ENCODE results near the gene TMEM245. TPM values are rescaled to one million over a fixed set of nuclear protein-coding genes. Genes with fewer than 3 reads are reported as not detected.

TMEM245 gene
- total and polyA plus RNA-seq, 2 of the 13 experiments (the other 11 are each of a cell fraction or from before 2014, with no cell fraction given): 53.5 to 55.4 TPM

- Histone ChIP-seq H3K9me3 (ENCODE audit: low read length) (no peaks in the 10 kb centered on the region), H3K4me2 (ENCODE audit: low read depth, low read length) (no peak overlapping the region), H4K20me1 (ENCODE audit: insufficient read depth, low read length) (no peaks in the 10 kb centered on the region), H3K27ac (ENCODE audit: extremely low read length, insufficient read depth, low read length) (no peak overlapping the region), H3K27me3 (ENCODE audit: control insufficient read depth in 1 of 2, insufficient read depth in 2 of 2, low read length in 2 of 2) (no peaks in the 10 kb centered on the region), H3K4me1 (ENCODE audit: insufficient read depth, low read length) (no peaks in the 10 kb centered on the region), H3K9ac (ENCODE audit: insufficient read depth, low read depth, low read length) (no peak overlapping the region), H3K36me3 (replicated peaks in 1 of 2; ENCODE audit: control insufficient read depth in 1 of 2, insufficient read depth in 2 of 2, low read length in 2 of 2) (peaks cover 15 to 85% of the 10 kb centered on the region in 2 experiments), H2AFZ (ENCODE audit: low read length) (no peak overlapping the region), H3K79me2 (ENCODE audit: insufficient read depth, low read length) (no peaks in the 10 kb centered on the region), H3K4me3 (replicated peaks in 1 of 3; ENCODE audit: insufficient read depth in 1 of 3, low read depth in 2 of 3, low read length in 3 of 3) (no peak overlapping the region)
- intact Hi-C loops (cut with micrococcal nuclease; ENCODE audit: unreplicated experiment) (no loop called here), in situ Hi-C loops (cut with HindIII; ENCODE audit: extremely low pct_ligation_motif_present, low pct_unique_long_range_greater_than_20kb) (no loop called here)
- BruUV-seq (replicated peaks): no TSS peak
- WGBS (ENCODE audit: low lambda C conversion rate): 92% methylated on average over 1 of the region's 1 CpG
- TF ChIP-seq BRCA1 (CRISPR knock-in tag; IDR thresholded peaks at IDR 0.05) (no peak), ZNF513 (CRISPR knock-in tag; conservative IDR thresholded peaks at IDR 0.05) (no peak), ATM (IDR thresholded peaks at IDR 0.05; ENCODE audit: borderline replicate concordance) (no peak), ZNF446 (CRISPR knock-in tag; IDR thresholded peaks at IDR 0.05) (no peak), GZF1 (CRISPR knock-in tag; IDR thresholded peaks at IDR 0.05) (no peak), NR3C1 (CRISPR knock-in tag; IDR thresholded peaks at IDR 0.05) (no peak), GATA4 (IDR thresholded peaks at IDR 0.05; ENCODE audit: borderline replicate concordance, low read depth) (no peak), ZBTB42 (CRISPR knock-in tag; IDR thresholded peaks at IDR 0.05) (no peak), CBX2 (IDR thresholded peaks at IDR 0.05; ENCODE audit: low read depth, low read length) (no peak), CBX2 (CRISPR knock-in tag; IDR thresholded peaks at IDR 0.05; ENCODE audit: low read depth) (no peak), ZNF550 (CRISPR knock-in tag; IDR thresholded peaks at IDR 0.05; ENCODE audit: borderline replicate concordance) (no peak), ZNF678 (CRISPR knock-in tag; IDR thresholded peaks at IDR 0.05) (no peak), JUN (CRISPR knock-in tag; IDR thresholded peaks at IDR 0.05) (no peak), HOXD1 (CRISPR knock-in tag; IDR thresholded peaks at IDR 0.05) (no peak), SCMH1 (CRISPR knock-in tag; IDR thresholded peaks at IDR 0.05; ENCODE audit: borderline replicate concordance) (no peak)
- CTCF ChIA-PET (ENCODE audit: low intra/inter-chr PET ratio, low total read pairs): no interaction called here
- DNase-seq (ENCODE audit: low spot score): no peak
- no peak for ATAC-seq
- no peak for FAIRE-seq
- POLR2A ChIA-PET: no interaction called here
These were observed 73.4 kb downstream of the TMEM245 start for GRCh38 chr9:109046346-109046745.

All from HepG2 (cell line).